Gastrocnemius medialis (tissue), 4 donors: ENCODE results near the gene STAP2.

Experiments used
- POLR2A ChIP-seq, 2 donors: fragments of 450-650 bp; IDR thresholded peaks; one replicate each; pipeline ENCODE4 v1.6.1; 2017; ENCODE audit warnings: antibody characterized with exemption in 2 of 2, mild to moderate bottlenecking in 2 of 2, moderate library complexity in 2 of 2
- TF ChIP-seq, protein P1 (sequence below), 5 experiments: fragments of 450-650 bp in 3 of 5; fragments of 200-600 bp in 2 of 5; sonication (generic) in 2 of 5; IDR thresholded peaks in 4 of 5; conservative IDR thresholded peaks in 1 of 5; 1 replicate in 4 of 5; 2 replicates in 1 of 5; pipeline ENCODE4 v1.5.1; 2016 to 2019; ENCODE audit warnings: antibody characterized with exemption in 5 of 5, mild to moderate bottlenecking in 3 of 5, moderate library complexity in 3 of 5

- TF ChIP-seq POLR2A (IDR thresholded peaks at IDR 0.05) = peak; percentile 73 to 85
- TF ChIP-seq, protein P1, sequence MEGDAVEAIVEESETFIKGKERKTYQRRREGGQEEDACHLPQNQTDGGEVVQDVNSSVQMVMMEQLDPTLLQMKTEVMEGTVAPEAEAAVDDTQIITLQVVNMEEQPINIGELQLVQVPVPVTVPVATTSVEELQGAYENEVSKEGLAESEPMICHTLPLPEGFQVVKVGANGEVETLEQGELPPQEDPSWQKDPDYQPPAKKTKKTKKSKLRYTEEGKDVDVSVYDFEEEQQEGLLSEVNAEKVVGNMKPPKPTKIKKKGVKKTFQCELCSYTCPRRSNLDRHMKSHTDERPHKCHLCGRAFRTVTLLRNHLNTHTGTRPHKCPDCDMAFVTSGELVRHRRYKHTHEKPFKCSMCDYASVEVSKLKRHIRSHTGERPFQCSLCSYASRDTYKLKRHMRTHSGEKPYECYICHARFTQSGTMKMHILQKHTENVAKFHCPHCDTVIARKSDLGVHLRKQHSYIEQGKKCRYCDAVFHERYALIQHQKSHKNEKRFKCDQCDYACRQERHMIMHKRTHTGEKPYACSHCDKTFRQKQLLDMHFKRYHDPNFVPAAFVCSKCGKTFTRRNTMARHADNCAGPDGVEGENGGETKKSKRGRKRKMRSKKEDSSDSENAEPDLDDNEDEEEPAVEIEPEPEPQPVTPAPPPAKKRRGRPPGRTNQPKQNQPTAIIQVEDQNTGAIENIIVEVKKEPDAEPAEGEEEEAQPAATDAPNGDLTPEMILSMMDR (IDR thresholded peaks at IDR 0.05 in 4 of 5, conservative IDR thresholded peaks at IDR 0.05 in 1 of 5) = peak in 1 of 5 experiments; percentile 16
Observed at GRCh38 chr19:4342615-4343369, 4.2 kb upstream of the STAP2 start.
